ENCODE measurements around the gene TVP23B.
"Not testable (repeated sequence)": the region's sequence is repeated elsewhere in the genome, so short reads cannot be mapped to it uniquely, and the experiment has no call there.

TVP23B gene

DNA sequence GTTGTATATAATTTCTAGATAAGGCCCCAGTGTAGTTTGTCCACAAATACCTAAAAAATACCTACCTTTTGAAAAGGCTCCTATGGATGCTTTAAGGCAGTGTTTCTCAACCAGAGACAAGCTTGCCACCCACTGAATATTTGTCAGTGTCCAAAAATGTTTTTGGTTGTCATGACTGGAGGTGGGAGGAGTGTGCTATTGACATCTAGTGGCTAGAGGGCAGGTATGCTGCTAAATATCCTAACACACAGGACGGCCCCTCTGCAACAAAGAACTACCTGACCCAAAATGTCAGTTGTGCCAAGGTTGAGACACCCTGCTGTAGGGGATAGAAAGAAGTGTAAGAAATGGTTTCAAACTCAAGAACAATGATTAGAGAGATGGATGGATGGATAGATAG, 10.4 kb downstream of the TVP23B start:
- in situ Hi-C loops (cut with MboI; ENCODE audit: low sequenced_read_pairs), result not testable (repeated sequence)

DNA sequence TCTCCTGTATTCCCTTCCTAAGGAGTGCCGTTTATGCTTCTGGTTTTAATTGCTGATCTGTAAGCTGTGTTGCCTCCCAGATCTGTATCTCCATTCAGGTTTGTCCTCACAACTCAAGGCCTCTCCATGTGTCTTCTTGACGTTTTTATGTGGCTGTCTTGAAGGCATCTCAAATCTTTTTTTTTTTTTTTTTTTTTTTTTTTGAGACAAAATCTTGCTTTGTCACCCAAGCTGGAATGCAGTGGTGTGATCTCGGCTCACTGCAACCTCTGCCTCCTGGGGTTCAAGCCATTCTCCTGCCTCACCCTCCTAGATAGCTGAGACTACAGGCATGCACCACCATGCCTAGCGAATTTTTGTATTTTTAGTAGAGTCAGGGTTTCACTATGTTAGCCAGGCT, 13.9 kb downstream of the TVP23B start:
- in situ Hi-C loops (cut with MboI; ENCODE audit: low sequenced_read_pairs), result not testable (repeated sequence)

DNA sequence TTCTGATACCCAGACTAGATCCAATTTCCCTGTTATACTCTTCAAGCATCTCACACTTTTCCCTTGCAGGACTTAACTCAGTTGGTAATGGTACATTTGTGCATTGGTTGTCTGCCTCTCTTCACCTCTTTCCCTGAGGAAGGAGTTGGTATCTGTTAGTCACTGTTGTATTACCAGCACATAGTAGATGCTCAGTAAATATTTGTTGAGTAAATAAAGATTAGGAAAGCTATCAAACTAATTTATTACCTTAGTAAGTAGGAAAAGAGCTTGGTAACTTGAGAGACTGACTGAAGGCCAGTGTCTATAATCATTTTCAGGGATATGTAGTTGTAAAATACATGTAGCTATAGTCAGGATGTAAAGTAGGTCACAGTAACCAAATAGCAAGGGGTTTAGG, 15.9 kb downstream of the TVP23B start:
- in situ Hi-C loops (cut with MboI; ENCODE audit: low sequenced_read_pairs), result not testable (repeated sequence)

DNA sequence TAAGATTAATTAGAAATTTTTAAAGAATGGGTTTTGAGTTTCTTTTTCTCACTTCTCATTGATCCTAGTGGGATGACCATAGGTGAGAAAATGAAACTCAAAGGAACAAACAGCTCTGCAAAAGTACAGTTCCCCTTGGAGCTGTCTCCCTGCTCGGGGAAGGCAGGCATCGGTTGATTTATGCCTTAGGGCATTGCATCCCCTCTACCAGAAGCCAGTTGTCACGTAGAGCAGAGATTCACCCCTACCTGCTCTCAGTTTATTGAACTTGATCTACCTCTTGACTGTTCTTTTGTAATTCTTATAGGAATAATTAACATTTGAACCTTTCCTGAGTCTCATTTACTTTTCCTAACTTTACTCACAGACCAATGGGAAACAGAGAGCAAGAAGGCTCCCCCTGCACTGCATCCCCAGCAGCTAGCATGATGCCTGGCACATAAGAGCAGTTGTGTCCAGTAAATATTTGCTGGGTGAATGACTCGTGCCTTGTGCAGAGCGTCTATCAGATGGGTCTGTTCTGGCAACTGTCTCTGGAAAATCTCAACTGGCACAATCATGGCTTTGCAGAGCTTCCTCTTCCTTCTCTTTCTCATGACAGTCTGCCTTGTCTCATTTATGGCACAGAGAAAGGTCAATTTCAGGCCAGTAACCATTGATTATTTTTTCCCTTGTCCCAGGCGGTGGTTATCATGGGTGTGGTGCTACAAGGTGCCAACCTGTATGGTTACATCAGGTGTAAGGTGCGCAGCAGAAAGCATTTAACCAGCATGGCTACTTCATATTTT, 22.7 kb downstream of the TVP23B start:
- in situ Hi-C loops (cut with MboI; ENCODE audit: low sequenced_read_pairs), result not testable (repeated sequence)

DNA sequence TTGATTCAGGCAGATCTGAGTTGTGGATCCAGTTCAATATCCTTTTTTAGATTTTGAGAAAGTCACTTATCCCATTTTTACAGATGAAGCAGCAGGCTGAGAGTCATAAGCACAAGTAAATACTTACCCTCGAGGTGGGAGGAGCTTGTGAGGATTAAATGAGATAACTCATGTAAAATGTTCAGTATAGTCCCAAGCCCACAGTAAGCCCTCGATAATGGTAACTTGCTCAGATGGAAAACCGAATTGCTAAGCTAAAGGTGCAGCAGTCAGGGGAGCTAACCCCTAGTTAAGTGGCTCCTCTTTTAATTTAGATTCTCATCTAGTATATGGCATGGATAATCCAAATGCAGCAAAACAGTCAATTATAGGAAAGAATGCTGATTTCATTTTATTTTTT, 34.9 kb downstream of the TVP23B start:
- in situ Hi-C loops (cut with MboI; ENCODE audit: low sequenced_read_pairs), result not testable (repeated sequence)

DNA sequence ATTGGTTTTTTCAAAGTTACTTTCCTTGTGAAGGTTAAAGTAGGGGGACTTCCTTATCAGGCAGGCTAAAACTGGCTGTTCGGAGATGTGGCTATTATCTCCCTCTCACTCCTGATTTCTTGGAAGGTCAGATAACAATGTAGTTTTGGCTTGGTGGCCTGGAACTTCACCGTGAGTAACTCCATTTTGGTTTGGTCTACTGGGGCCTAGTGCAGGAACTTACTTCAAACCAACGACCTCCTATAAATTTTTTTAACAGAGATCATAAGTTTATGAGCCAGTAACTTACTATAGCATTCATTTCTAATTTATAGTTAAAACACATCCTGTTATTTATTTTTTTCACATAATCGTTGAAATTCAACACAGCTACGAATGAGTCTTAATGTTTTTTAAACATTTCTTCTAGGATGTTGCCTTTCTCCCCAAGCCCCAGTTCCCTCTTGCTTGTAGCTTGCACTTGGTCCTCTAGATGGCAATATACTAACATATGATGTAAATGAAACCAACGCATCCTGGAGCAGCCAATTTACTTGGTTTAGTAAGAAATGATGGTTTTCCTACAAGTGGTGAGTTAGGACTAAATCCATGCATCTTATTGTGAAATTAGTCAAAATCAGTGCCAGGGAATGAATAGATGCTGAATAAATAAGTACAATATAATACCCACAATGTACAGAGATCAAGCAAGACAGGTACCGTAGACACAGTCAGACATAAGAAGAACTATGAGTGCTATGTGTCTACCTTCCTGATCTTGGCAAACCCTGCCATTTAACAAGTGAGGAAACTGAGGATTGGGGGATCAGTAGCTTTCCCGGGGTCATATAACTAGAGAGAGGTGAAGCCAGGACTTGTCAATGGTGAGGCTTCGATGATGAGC, 35.7 kb downstream of the TVP23B start:
- in situ Hi-C loops (cut with MboI; ENCODE audit: low sequenced_read_pairs), result not testable (repeated sequence)

DNA sequence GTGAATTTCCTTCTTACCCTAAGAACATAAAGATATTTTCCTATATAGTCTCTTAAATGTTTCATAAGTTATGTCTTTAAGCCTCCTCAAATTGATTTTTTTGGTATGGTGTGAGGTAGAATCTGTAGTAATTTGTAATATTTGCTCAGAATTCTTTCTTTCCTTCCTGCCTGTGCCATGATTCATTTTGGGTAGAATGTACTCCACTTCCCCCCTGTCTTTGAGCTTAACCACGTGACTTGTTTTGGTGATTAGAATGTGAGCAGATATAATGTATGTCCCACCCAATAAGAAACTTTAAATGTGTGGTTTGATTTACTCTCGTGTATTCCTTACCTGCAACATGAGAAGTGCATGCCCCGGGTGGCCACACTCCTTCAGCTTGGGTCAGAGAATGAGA, 40.4 kb downstream of the TVP23B start:
- in situ Hi-C loops (cut with MboI; ENCODE audit: low sequenced_read_pairs), result not testable (repeated sequence)

DNA sequence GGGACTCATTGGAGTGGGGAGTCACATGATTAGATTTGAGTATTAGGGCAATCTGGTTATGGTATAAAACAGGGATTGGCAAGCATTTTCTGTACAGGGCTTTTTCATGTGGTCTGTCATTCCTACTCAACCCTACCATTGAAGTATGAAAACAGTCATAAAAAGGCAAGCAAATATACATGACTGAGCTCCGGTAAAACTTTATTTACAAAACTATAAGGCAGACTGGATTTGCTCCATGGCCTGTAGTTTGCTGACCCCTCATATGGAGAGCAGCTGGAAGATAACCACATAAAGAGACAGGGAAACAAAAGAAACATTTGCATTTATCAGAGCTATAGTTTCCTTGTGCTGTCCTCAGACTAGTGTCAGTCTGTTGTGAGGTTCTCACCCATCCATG, 46.6 kb downstream of the TVP23B start:
- in situ Hi-C loops (cut with MboI; ENCODE audit: low sequenced_read_pairs), result not testable (repeated sequence)

DNA sequence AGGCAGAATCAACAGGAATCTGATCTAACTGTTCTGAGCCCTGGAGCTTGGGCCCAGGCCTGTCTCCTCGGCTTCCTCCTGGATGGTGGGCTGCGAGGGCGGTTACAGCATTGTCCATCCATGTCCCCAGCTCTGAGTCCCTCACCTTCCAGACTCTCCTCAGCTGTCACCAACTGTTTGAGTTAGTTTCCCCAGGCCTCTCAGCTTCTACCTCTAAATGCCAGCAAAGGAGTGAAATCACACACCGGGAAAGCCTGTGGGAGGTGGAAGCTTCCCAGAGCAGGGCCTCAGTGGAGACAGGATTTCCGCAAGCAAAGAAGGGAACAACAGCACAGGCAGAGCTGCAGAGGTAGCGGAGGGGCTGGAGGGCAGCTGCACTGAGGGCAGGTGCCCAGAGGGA, 67.5 kb downstream of the TVP23B start:
- in situ Hi-C loops (cut with MboI; ENCODE audit: low sequenced_read_pairs), result no loop called here

DNA sequence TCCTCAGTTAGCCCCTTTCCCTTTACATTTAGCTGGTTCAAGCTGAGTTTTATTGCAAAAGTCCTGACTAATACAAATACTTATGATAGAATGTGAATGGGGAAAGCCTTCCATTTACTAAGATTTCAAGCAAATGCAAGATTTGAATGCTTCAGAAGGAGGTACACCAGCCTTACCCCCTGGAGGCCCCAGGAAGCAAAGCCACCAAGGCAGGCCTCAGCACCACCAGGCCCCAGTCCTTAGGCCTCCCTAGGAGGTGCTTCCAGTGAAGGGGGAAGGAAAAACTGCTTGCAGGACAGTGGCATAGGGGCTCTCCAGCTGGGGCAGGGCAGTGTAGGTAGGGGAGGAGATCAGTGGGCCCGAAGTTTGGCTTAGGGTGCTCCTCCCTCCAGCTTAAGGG, 69.7 kb downstream of the TVP23B start:
- in situ Hi-C loops (cut with MboI; ENCODE audit: low sequenced_read_pairs), result no loop called here

DNA sequence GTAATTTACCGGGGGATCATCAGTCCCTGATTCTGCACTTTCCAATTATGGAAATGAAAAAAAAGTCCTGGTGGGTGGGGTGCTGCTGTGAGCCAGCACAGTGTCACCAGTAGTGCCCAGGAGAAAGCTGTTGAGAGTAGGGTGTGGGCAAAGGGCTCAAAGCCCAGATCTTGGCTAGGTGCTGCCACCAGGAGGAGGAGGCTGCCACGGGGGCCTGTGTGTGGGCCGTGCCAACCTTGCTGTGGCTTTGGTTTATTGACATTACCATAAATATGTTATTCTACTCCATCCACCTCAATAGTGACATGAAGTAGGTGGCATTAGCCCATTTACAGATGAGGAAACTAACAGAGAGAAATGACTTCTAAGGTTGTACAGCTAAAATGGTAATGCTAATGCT, 70.2 kb downstream of the TVP23B start:
- in situ Hi-C loops (cut with MboI; ENCODE audit: low sequenced_read_pairs), result no loop called here

DNA sequence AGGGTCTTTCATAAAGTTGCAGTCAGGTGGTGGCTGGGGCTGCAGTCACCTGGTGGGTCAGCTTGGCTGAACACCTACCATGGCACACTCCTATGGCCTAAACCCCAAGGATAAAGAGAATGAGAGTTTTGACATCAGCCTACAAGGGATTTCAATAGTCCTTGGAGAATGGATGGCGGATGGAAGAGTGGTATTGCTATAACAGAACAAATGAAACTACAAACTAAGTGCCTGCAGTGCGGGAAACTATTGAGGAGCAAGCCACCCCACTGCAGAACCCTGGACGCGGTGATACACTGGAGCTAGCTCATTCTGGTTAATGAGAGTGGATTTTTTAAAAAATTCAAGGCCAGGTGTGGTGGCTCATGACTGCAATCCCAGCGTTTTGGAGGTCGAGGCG, 74.0 kb downstream of the TVP23B start:
- in situ Hi-C loops (cut with MboI; ENCODE audit: low sequenced_read_pairs), result no loop called here

DNA sequence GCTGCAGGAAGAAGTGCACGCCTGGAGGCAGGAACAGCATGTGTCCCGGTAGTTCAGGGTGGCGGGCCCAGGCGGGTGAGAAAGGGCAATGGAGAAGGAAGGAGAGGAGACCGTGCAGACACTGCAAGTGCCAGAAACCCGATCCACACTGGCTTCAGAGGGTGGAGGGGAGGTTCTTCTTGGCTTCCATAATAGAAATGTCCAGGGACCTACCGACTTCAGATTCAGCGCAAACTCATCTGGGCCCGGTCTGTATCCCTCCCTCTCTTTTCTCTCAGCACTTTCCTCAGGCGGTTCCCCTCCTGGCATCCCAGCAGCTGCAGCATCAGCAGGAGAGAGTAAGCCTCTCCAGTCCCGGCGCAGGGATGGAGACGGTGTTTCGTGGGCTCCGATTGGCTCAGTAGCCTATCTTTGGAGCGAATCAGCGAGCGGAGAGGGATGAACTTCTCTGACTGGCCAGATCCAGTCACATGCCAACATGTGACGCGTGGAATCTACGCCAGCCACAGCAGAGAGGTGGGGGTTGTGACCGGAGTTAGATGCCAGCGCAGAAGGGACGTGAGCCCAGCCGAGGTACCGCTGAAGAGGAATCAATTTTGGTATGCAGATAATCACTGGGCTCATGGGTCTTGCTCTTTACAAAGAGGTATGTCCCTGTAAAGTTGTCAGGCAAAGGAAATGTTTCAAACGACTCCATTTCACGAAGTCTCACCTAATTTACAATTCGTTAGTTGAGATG, 75.0 kb downstream of the TVP23B start:
- in situ Hi-C loops (cut with MboI; ENCODE audit: low sequenced_read_pairs), result no loop called here

Data from hTERT RPE-1 (cell line).